T-helper 1 cell treated with Interleukin-12 subunit alpha and Interleukin-12 subunit beta and Interleukin-4 antibody, amounts not matched to agents 30 μg/mL and 1 μg/mL, for 36 hours (primary cell): ENCODE data around the gene NFIA.
"Not testable (repeated sequence)": the region's sequence is repeated elsewhere in the genome, so short reads cannot be mapped to it uniquely, and the experiment has no call there.

Experiments used
- H3K27ac Mint-ChIP-seq: one replicate; pipeline ENCODE4 v1.8.0; 2021; ENCODE audit warnings: mild to moderate bottlenecking, mixed read lengths
- H3K27me3 Mint-ChIP-seq: one replicate; pipeline ENCODE4 v1.8.0; 2021; ENCODE audit warnings: low read depth, mixed read lengths
- H3K36me3 Mint-ChIP-seq: one replicate; pipeline ENCODE4 v1.8.0; 2021; ENCODE audit warnings: low read depth, mixed read lengths
- H3K4me1 Mint-ChIP-seq: one replicate; pipeline ENCODE4 v1.8.0; 2021; ENCODE audit warnings: low read depth, mixed read lengths
- H3K4me3 Mint-ChIP-seq: one replicate; pipeline ENCODE4 v1.8.0; 2021; ENCODE audit warnings: mild to moderate bottlenecking, moderate library complexity, mixed read lengths
- H3K9me3 Mint-ChIP-seq: one replicate; pipeline ENCODE4 v1.8.0; 2021; ENCODE audit warnings: mixed read lengths

The NFIA gene

GRCh38 chr1:61453111-61453961, 371.0 kb downstream of the NFIA start:
- H3K27ac Mint-ChIP-seq, result no peak overlapping the region
- H3K4me3 Mint-ChIP-seq, result no peak overlapping the region
- H3K9me3 Mint-ChIP-seq, result no peaks in the 10 kb centered on the region
- H3K27me3 Mint-ChIP-seq, result peaks cover 4% of the 10 kb centered on the region
- H3K4me1 Mint-ChIP-seq, result peaks cover 3% of the 10 kb centered on the region
- no peaks in the 10 kb centered on the region for H3K36me3 Mint-ChIP-seq

GRCh38 chr1:61455400-61455799, 373.0 kb downstream of the NFIA start:
- no peak overlapping the region for H3K4me3 Mint-ChIP-seq
- H3K27me3 Mint-ChIP-seq, result peaks cover 8% of the 10 kb centered on the region
- peaks cover 3% of the 10 kb centered on the region for H3K4me1 Mint-ChIP-seq
- H3K27ac Mint-ChIP-seq, result no peak overlapping the region
- no peaks in the 10 kb centered on the region for H3K9me3 Mint-ChIP-seq
- H3K36me3 Mint-ChIP-seq, result no peaks in the 10 kb centered on the region

- Mint-ChIP-seq H3K27me3 (peaks cover 4% of the 10 kb centered on the region), H3K36me3 (no peaks in the 10 kb centered on the region), H3K4me1 (peaks cover 3% of the 10 kb centered on the region), H3K4me3 (no peak overlapping the region), H3K27ac (no peak overlapping the region), H3K9me3 (no peaks in the 10 kb centered on the region)
Measured at GRCh38 chr1:61457526-61458040, 375.2 kb downstream of the NFIA start.

GRCh38 chr1:61459345-61459744, 377.0 kb downstream of the NFIA start:
- Mint-ChIP-seq H3K4me1 (peaks cover 5% of the 10 kb centered on the region), H3K36me3 (no peaks in the 10 kb centered on the region), H3K27me3 (peaks cover 4% of the 10 kb centered on the region), H3K27ac (no peak overlapping the region), H3K4me3 (no peak overlapping the region), H3K9me3 (no peaks in the 10 kb centered on the region)

- Mint-ChIP-seq H3K36me3 (no peaks in the 10 kb centered on the region), H3K9me3 (no peaks in the 10 kb centered on the region), H3K27ac (no peak overlapping the region), H3K4me1 (peaks cover 5% of the 10 kb centered on the region), H3K27me3 (peaks cover 4% of the 10 kb centered on the region), H3K4me3 (no peak overlapping the region)
Measured at GRCh38 chr1:61460191-61460590, 377.8 kb downstream of the NFIA start.

- peaks cover 5% of the 10 kb centered on the region for H3K4me1 Mint-ChIP-seq
- no peak overlapping the region for H3K27ac Mint-ChIP-seq
- H3K4me3 Mint-ChIP-seq, result no peak overlapping the region
- no peaks in the 10 kb centered on the region for H3K36me3 Mint-ChIP-seq
- H3K9me3 Mint-ChIP-seq, result no peaks in the 10 kb centered on the region
- peaks cover 4% of the 10 kb centered on the region for H3K27me3 Mint-ChIP-seq
Measured at GRCh38 chr1:61461406-61462384, 379.3 kb downstream of the NFIA start.

GRCh38 chr1:61462628-61463027, 380.3 kb downstream of the NFIA start:
- peaks cover 5% of the 10 kb centered on the region for H3K4me1 Mint-ChIP-seq
- H3K36me3 Mint-ChIP-seq, result no peaks in the 10 kb centered on the region
- H3K27me3 Mint-ChIP-seq, result peaks cover 4% of the 10 kb centered on the region
- H3K4me3 Mint-ChIP-seq, result no peak overlapping the region
- H3K9me3 Mint-ChIP-seq, result no peaks in the 10 kb centered on the region
- H3K27ac Mint-ChIP-seq, result no peak overlapping the region

GRCh38 chr1:61463220-61463619, 380.9 kb downstream of the NFIA start:
- Mint-ChIP-seq H3K36me3 (no peaks in the 10 kb centered on the region), H3K9me3 (no peaks in the 10 kb centered on the region), H3K4me3 (no peak overlapping the region), H3K4me1 (peaks cover 5% of the 10 kb centered on the region), H3K27ac (no peak overlapping the region), H3K27me3 (peaks cover 4% of the 10 kb centered on the region)

GRCh38 chr1:61467836-61468235, 385.5 kb downstream of the NFIA start:
- not testable (repeated sequence) for H3K9me3 Mint-ChIP-seq, H3K4me1 Mint-ChIP-seq, H3K27me3 Mint-ChIP-seq, H3K36me3 Mint-ChIP-seq, H3K4me3 Mint-ChIP-seq, H3K27ac Mint-ChIP-seq

GRCh38 chr1:61469365-61469764, 387.0 kb downstream of the NFIA start:
- Mint-ChIP-seq H3K27ac (no peak overlapping the region), H3K4me3 (no peak overlapping the region), H3K36me3 (no peaks in the 10 kb centered on the region), H3K27me3 (peaks cover 4% of the 10 kb centered on the region), H3K4me1 (no peaks in the 10 kb centered on the region), H3K9me3 (no peaks in the 10 kb centered on the region)

GRCh38 chr1:61472876-61473275, 390.5 kb downstream of the NFIA start:
- Mint-ChIP-seq H3K4me1 (no peaks in the 10 kb centered on the region), H3K27ac (no peak overlapping the region), H3K36me3 (no peaks in the 10 kb centered on the region), H3K9me3 (no peaks in the 10 kb centered on the region), H3K27me3 (peaks cover 19% of the 10 kb centered on the region), H3K4me3 (no peak overlapping the region)

- peaks cover 26% of the 10 kb centered on the region for H3K27me3 Mint-ChIP-seq
- H3K27ac Mint-ChIP-seq, result no peak overlapping the region
- no peak overlapping the region for H3K4me3 Mint-ChIP-seq
- no peaks in the 10 kb centered on the region for H3K9me3 Mint-ChIP-seq
- no peaks in the 10 kb centered on the region for H3K4me1 Mint-ChIP-seq
- no peaks in the 10 kb centered on the region for H3K36me3 Mint-ChIP-seq
Measured at GRCh38 chr1:61474269-61474817, 392.0 kb downstream of the NFIA start.

- H3K4me1 Mint-ChIP-seq, result no peaks in the 10 kb centered on the region
- H3K4me3 Mint-ChIP-seq, result no peak overlapping the region
- peaks cover 26% of the 10 kb centered on the region for H3K27me3 Mint-ChIP-seq
- H3K9me3 Mint-ChIP-seq, result no peaks in the 10 kb centered on the region
- no peak overlapping the region for H3K27ac Mint-ChIP-seq
- H3K36me3 Mint-ChIP-seq, result no peaks in the 10 kb centered on the region
Measured at GRCh38 chr1:61474963-61475362, 392.6 kb downstream of the NFIA start.

- H3K9me3 Mint-ChIP-seq, result no peaks in the 10 kb centered on the region
- peaks cover 31% of the 10 kb centered on the region for H3K27me3 Mint-ChIP-seq
- no peaks in the 10 kb centered on the region for H3K36me3 Mint-ChIP-seq
- H3K27ac Mint-ChIP-seq, result no peak overlapping the region
- no peaks in the 10 kb centered on the region for H3K4me1 Mint-ChIP-seq
- no peak overlapping the region for H3K4me3 Mint-ChIP-seq
Measured at GRCh38 chr1:61477301-61477700, 394.9 kb downstream of the NFIA start.
